Activated CD4-positive, alpha-beta T cell treated with anti-CD3 and anti-CD28 coated beads, Interleukin-2, amount 10 ng/mL, durations not matched to agents 7 days and 5 days (primary cell): ENCODE results near the gene LSM10. TPM values are rescaled to one million over a fixed set of nuclear protein-coding genes. Genes with fewer than 3 reads are reported as not detected.

Source experiments
- CTCF ChIA-PET: fragments of 350-600 bp; sonication (Branson Sonifier 250); formaldehyde crosslinking; loops from one replicate; lab custom pipeline; 2021; ENCODE audit warnings: antibody characterized with exemption; lab: Charles Lee
- POLR2A ChIA-PET: fragments of 350-600 bp; sonication (Branson Sonifier 250); formaldehyde crosslinking; loops from one replicate; lab custom pipeline; 2021; ENCODE audit warnings: antibody characterized with exemption; lab: Charles Lee
- DNase-seq: peaks from one replicate; pipeline ENCODE4 v3.0.0-alpha.2; 2020
- H3K27ac Mint-ChIP-seq: one replicate; pipeline ENCODE4 v1.8.0; 2021; ENCODE audit warnings: mild to moderate bottlenecking, moderate library complexity, mixed read lengths
- H3K27me3 Mint-ChIP-seq: one replicate; pipeline ENCODE4 v1.8.0; 2021; ENCODE audit warnings: mixed read lengths
- H3K36me3 Mint-ChIP-seq: one replicate; pipeline ENCODE4 v1.8.0; 2021; ENCODE audit warnings: low read depth, mixed read lengths
- H3K4me1 Mint-ChIP-seq: one replicate; pipeline ENCODE4 v1.8.0; 2021; ENCODE audit warnings: mixed read lengths
- H3K4me3 Mint-ChIP-seq: one replicate; pipeline ENCODE4 v1.8.0; 2021; ENCODE audit warnings: mild to moderate bottlenecking, moderate library complexity, mixed read lengths
- H3K9me3 Mint-ChIP-seq: one replicate; pipeline ENCODE4 v1.8.0; 2021; ENCODE audit warnings: mixed read lengths
- total RNA-seq, 2 experiments: library from RNA; stranded (reverse); gene quantifications; one replicate each; pipeline ENCODE4 v1.2.3, GENCODE V29; 2021

Gene LSM10
- 10 to 100 TPM; 39.3 to 39.4 TPM for total RNA-seq

DNA sequence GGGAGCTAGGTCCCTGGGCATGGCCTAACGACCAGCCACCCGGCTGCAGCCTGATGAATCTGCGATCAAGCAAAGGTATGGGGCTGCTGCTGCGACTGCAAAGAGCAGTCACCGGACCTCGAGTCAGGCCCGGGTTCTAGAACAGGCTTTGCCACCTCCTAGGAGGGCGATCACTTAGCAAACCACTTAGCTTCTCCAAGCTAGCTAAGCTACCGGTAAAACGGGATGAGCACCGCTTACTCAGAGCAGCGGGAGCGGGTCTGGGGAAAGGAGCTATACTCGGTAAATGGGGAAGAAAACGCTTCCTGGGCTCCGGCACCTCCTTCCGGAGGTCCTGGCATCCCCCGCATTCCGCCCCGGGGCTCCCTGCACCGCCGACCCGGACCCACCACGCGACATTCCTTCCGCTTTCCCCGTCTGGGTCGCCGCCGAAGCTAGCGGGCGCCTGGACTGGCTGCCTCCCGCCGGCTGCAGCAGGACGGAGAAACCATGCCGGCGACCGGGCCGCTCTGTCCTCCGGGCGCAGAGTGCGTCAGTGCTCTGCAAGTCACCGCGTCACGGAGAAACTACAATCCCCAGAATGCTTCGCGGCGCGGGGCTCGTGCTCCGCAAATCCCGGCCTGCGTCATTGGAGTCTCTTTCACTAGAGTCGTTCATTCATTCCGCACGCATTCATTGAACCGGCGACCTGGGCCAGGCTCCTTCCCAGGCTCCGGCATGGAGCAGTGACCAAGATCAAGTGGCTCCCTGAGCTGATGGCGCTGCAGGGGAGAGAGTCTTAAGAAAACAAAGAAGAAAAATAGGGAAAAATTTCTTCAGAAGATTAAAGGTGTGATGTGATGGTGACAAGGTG lies at the start of gene LSM10:
TSS of gene LSM10 (minus strand) at position 531 of the 853 bp plus-strand sequence. CDS start 3,779 bp downstream, outside the sequence.
- Mint-ChIP-seq H3K4me1 (peaks cover 38% of the 10 kb centered on the region), H3K27ac (peak within 1 kb of the TSS; percentile 96), H3K36me3 (peaks cover 17% of the 10 kb centered on the region), H3K27me3 (no peaks in the 10 kb centered on the region), H3K4me3 (peak within 1 kb of the TSS; percentile 92), H3K9me3 (peaks cover 3% of the 10 kb centered on the region)
- peak; percentile 91 for DNase-seq
- ChIA-PET POLR2A (interaction anchor here (0.6 to 0.8 kb wide), 4 partner anchors 11 to 37 kb away, joined by 3 to 6 read pairs (median 3); no protein-coding TSS in a partner anchor), CTCF (interaction anchor here (0.7 to 5.8 kb wide), 8 partner anchors 9 to 47 kb away, joined by 3 to 55 read pairs (median 4); no protein-coding TSS in a partner anchor)

GRCh38 chr1:36447450-36447849 lies 49.7 kb upstream of the LSM10 start:
- POLR2A ChIA-PET: no interaction called here

DNA sequence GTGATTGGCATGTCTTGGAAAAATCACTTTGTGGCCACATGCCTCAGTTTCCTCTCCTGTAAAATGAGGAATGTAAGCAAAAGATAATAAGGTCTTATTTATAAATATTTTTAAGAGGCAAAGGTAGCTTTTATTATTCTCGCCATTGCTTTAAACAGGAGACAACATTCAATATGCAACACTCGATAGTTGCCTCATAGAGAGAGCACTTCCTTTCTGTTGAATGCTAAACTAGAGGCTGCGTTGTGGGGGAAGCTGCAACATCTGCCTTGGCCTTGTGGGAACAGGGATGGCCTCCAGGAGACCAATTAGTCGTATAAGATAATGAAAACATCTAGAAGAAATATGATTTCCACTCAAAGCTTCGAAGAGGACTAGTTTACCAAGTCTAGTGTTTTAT lies 49.0 kb upstream of the LSM10 start:
- no peak for DNase-seq
- H3K4me3 Mint-ChIP-seq: no peak overlapping the region
- CTCF ChIA-PET: interaction anchor here (0.6 kb wide), 1 partner anchor 503 kb away, joined by 4 read pairs; no protein-coding TSS in a partner anchor
- peaks cover 28% of the 10 kb centered on the region for H3K4me1 Mint-ChIP-seq
- no peaks in the 10 kb centered on the region for H3K36me3 Mint-ChIP-seq
- no peak overlapping the region for H3K27ac Mint-ChIP-seq
- POLR2A ChIA-PET: no interaction called here
- no peaks in the 10 kb centered on the region for H3K27me3 Mint-ChIP-seq
- no peaks in the 10 kb centered on the region for H3K9me3 Mint-ChIP-seq

More at GRCh38 chr1:36447450-36447849, 49.7 kb upstream of the LSM10 start:
- H3K27ac Mint-ChIP-seq: no peak overlapping the region
- no peaks in the 10 kb centered on the region for H3K36me3 Mint-ChIP-seq
- H3K27me3 Mint-ChIP-seq: no peaks in the 10 kb centered on the region
- DNase-seq: no peak
- CTCF ChIA-PET: no interaction called here
- H3K4me3 Mint-ChIP-seq: no peak overlapping the region
- H3K4me1 Mint-ChIP-seq: peaks cover 31% of the 10 kb centered on the region
- no peaks in the 10 kb centered on the region for H3K9me3 Mint-ChIP-seq

DNA sequence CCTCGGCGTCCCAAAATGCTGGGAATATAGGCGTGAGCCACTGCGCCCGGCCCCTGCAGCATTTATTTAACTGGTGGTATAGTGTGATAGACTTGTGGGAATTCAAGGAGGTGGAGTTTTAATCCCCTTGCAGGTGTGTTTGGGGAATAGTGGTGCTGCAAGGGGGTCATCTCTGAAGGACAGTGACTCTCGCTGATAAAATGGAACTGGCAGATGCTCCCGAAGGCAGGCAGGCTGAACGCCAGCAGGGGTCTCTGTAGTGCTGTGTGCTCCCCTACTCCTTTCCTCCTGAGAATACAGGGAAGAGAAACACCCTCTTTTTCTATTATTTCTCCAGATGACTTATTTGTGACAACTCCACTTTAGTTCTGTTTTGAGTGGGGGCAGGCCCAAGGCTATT lies 48.6 kb upstream of the LSM10 start:
- Mint-ChIP-seq H3K4me3 (no peak overlapping the region), H3K27ac (no peak overlapping the region), H3K27me3 (no peaks in the 10 kb centered on the region), H3K9me3 (no peaks in the 10 kb centered on the region), H3K36me3 (no peaks in the 10 kb centered on the region), H3K4me1 (peaks cover 24% of the 10 kb centered on the region)
- DNase-seq: peak; percentile 34
- POLR2A ChIA-PET: no interaction called here
- CTCF ChIA-PET: interaction anchor here (0.6 kb wide), 1 partner anchor 502 kb away, joined by 4 read pairs; no protein-coding TSS in a partner anchor

GRCh38 chr1:36443297-36443696 lies 45.6 kb upstream of the LSM10 start:
- Mint-ChIP-seq H3K36me3 (no peaks in the 10 kb centered on the region), H3K4me3 (no peak overlapping the region), H3K27ac (no peak overlapping the region), H3K27me3 (no peaks in the 10 kb centered on the region), H3K9me3 (no peaks in the 10 kb centered on the region), H3K4me1 (peaks cover 3% of the 10 kb centered on the region)
- DNase-seq: no peak
- ChIA-PET POLR2A (no interaction called here), CTCF (no interaction called here)

DNA sequence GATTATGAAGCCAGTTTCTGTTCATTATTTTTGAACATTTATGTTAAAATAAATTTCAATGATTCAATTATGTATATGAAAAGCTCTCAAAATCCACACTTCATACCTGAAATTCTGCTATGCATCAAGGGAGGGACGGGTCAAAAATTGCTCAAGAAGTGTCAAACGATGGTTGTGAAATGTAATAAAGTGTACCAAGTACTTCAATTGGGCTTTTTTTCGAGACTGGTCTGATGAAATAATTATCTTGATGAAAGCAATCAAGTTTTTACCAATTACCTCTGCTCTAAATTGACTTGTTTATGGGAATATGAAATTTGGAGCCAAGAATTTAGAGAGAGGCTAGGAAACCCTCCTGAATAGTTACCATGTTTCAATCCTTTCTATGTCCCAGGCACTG lies 44.6 kb upstream of the LSM10 start:
- H3K4me3 Mint-ChIP-seq: no peak overlapping the region
- H3K36me3 Mint-ChIP-seq: no peaks in the 10 kb centered on the region
- POLR2A ChIA-PET: no interaction called here
- no peak overlapping the region for H3K27ac Mint-ChIP-seq
- CTCF ChIA-PET: interaction anchor here (0.5 to 1.1 kb wide), 3 partner anchors 18 to 66 kb away, joined by 3 to 4 read pairs (median 3); no protein-coding TSS in a partner anchor
- DNase-seq: no peak
- H3K27me3 Mint-ChIP-seq: no peaks in the 10 kb centered on the region
- peaks cover 3% of the 10 kb centered on the region for H3K4me1 Mint-ChIP-seq
- no peaks in the 10 kb centered on the region for H3K9me3 Mint-ChIP-seq

- no peak overlapping the region for H3K27ac Mint-ChIP-seq
- CTCF ChIA-PET: no interaction called here
Measured at GRCh38 chr1:36440646-36441045, 42.9 kb upstream of the LSM10 start.

GRCh38 chr1:36440044-36440443 lies 42.3 kb upstream of the LSM10 start:
- POLR2A ChIA-PET: no interaction called here
- Mint-ChIP-seq H3K4me1 (no peaks in the 10 kb centered on the region), H3K27ac (no peak overlapping the region), H3K36me3 (no peaks in the 10 kb centered on the region), H3K27me3 (no peaks in the 10 kb centered on the region), H3K4me3 (no peak overlapping the region), H3K9me3 (no peaks in the 10 kb centered on the region)
- CTCF ChIA-PET: no interaction called here
- no peak for DNase-seq

More at GRCh38 chr1:36440646-36441045, 42.9 kb upstream of the LSM10 start:
- no peak for DNase-seq
- H3K36me3 Mint-ChIP-seq: no peaks in the 10 kb centered on the region
- POLR2A ChIA-PET: no interaction called here
- no peak overlapping the region for H3K4me3 Mint-ChIP-seq
- H3K27me3 Mint-ChIP-seq: no peaks in the 10 kb centered on the region
- H3K9me3 Mint-ChIP-seq: no peaks in the 10 kb centered on the region
- H3K4me1 Mint-ChIP-seq: no peaks in the 10 kb centered on the region

- ChIA-PET CTCF (interaction anchor here (1.0 to 1.2 kb wide), 2 partner anchors 9 to 33 kb away, joined by 3 read pairs; no protein-coding TSS in a partner anchor), POLR2A (no interaction called here)
- DNase-seq: no peak
- Mint-ChIP-seq H3K9me3 (no peaks in the 10 kb centered on the region), H3K27ac (no peak overlapping the region), H3K4me3 (no peak overlapping the region), H3K27me3 (no peaks in the 10 kb centered on the region), H3K36me3 (no peaks in the 10 kb centered on the region), H3K4me1 (no peaks in the 10 kb centered on the region)
Measured at GRCh38 chr1:36438715-36439114, 41.0 kb upstream of the LSM10 start.

- CTCF ChIA-PET: no interaction called here
Measured at GRCh38 chr1:36436821-36437220, 39.1 kb upstream of the LSM10 start.

GRCh38 chr1:36433102-36433501 lies 35.4 kb upstream of the LSM10 start:
- ChIA-PET POLR2A (no interaction called here), CTCF (no interaction called here)
- Mint-ChIP-seq H3K4me1 (peaks cover 3% of the 10 kb centered on the region), H3K27ac (no peak overlapping the region), H3K36me3 (no peaks in the 10 kb centered on the region), H3K9me3 (no peaks in the 10 kb centered on the region), H3K4me3 (no peak overlapping the region), H3K27me3 (no peaks in the 10 kb centered on the region)
- DNase-seq: no peak

More at GRCh38 chr1:36436821-36437220, 39.1 kb upstream of the LSM10 start:
- Mint-ChIP-seq H3K36me3 (no peaks in the 10 kb centered on the region), H3K27ac (no peak overlapping the region), H3K4me3 (no peak overlapping the region), H3K4me1 (peaks cover 3% of the 10 kb centered on the region), H3K27me3 (no peaks in the 10 kb centered on the region), H3K9me3 (no peaks in the 10 kb centered on the region)
- POLR2A ChIA-PET: no interaction called here
- no peak for DNase-seq

GRCh38 chr1:36432616-36433015 lies 34.9 kb upstream of the LSM10 start:
- H3K27ac Mint-ChIP-seq: no peak overlapping the region
- DNase-seq: no peak
- peaks cover 3% of the 10 kb centered on the region for H3K4me1 Mint-ChIP-seq
- no peak overlapping the region for H3K4me3 Mint-ChIP-seq
- POLR2A ChIA-PET: no interaction called here
- no peaks in the 10 kb centered on the region for H3K36me3 Mint-ChIP-seq
- H3K27me3 Mint-ChIP-seq: no peaks in the 10 kb centered on the region
- no peaks in the 10 kb centered on the region for H3K9me3 Mint-ChIP-seq
- CTCF ChIA-PET: no interaction called here

- no peak for DNase-seq
- no peak overlapping the region for H3K4me3 Mint-ChIP-seq
- ChIA-PET CTCF (interaction anchor here (1.0 kb wide), 1 partner anchor 9 kb away, joined by 3 read pairs; no protein-coding TSS in a partner anchor), POLR2A (no interaction called here)
- H3K9me3 Mint-ChIP-seq: no peaks in the 10 kb centered on the region
- H3K27me3 Mint-ChIP-seq: no peaks in the 10 kb centered on the region
- H3K27ac Mint-ChIP-seq: no peak overlapping the region
- H3K4me1 Mint-ChIP-seq: peaks cover 7% of the 10 kb centered on the region
- H3K36me3 Mint-ChIP-seq: no peaks in the 10 kb centered on the region
Measured at GRCh38 chr1:36425791-36426190, 28.1 kb upstream of the LSM10 start.
